HepG2 (cell line): ENCODE data around the gene SLC22A7. TPM values are rescaled to one million over a fixed set of nuclear protein-coding genes. Genes with fewer than 3 reads are reported as not detected.
A peak's percentile ranks its signal among the peaks of the same experiment; 100 is the strongest.

ENCODE experiments used
- GFI1 ChIP-seq: sonication (generic); formaldehyde crosslinking; IDR thresholded peaks from 2 replicates; pipeline ENCODE4 v1.5.0; 2020; ENCODE audit warnings: missing genetic modification reagents, mild to moderate bottlenecking, borderline replicate concordance
- ISX ChIP-seq: sonication (generic); formaldehyde crosslinking; conservative IDR thresholded peaks from 2 replicates; pipeline ENCODE4 v1.5.0; 2020; ENCODE audit warnings: missing genetic modification reagents
- KIAA2018 ChIP-seq: sonication (generic); formaldehyde crosslinking; IDR thresholded peaks from 2 replicates; pipeline ENCODE4 v1.5.0; 2020; ENCODE audit warnings: mild to moderate bottlenecking, missing genetic modification reagents, borderline replicate concordance
- NAIF1 ChIP-seq: sonication (generic); formaldehyde crosslinking; IDR thresholded peaks from 2 replicates; pipeline ENCODE4 v1.5.0; 2020; ENCODE audit warnings: mild to moderate bottlenecking, missing genetic modification reagents, borderline replicate concordance
- PATZ1 ChIP-seq: sonication (generic); formaldehyde crosslinking; IDR thresholded peaks from 2 replicates; pipeline ENCODE4 v1.4.0; 2020; ENCODE audit warnings: missing genetic modification reagents
- PHF21A ChIP-seq: sonication (generic); formaldehyde crosslinking; IDR thresholded peaks from 2 replicates; pipeline ENCODE4 v1.5.0; 2020; ENCODE audit warnings: mild to moderate bottlenecking, missing genetic modification reagents
- SOX13 ChIP-seq, 3 experiments: fragments of 450-650 bp in 1 of 3; sonication (generic) in 1 of 3; formaldehyde crosslinking in 1 of 3; IDR thresholded peaks in 2 of 3; conservative IDR thresholded peaks in 1 of 3; 2 replicates each; pipeline versions ENCODE4 v1.5.0 to v1.6.1; 2016 to 2020; ENCODE audit warnings: antibody characterized with exemption in 1 of 3, mild to moderate bottlenecking in 1 of 3, missing compliant biosample characterization in 1 of 3, missing genetic modification reagents in 1 of 3, moderate library complexity in 1 of 3
- TBX2 ChIP-seq: sonication (generic); formaldehyde crosslinking; IDR thresholded peaks from 2 replicates; pipeline ENCODE4 v1.5.0; 2020; ENCODE audit warnings: missing genetic modification reagents, mild to moderate bottlenecking, borderline replicate concordance
- ZBTB33 ChIP-seq: sonication (generic); formaldehyde crosslinking; IDR thresholded peaks from 2 replicates; pipeline ENCODE4 v1.4.0; 2020; ENCODE audit warnings: missing genetic modification reagents
- ZNF160 ChIP-seq: sonication (generic); formaldehyde crosslinking; IDR thresholded peaks from 2 replicates; pipeline ENCODE4 v1.8.0; 2022; ENCODE audit warnings: mild to moderate bottlenecking, inconsistent platforms, missing genetic modification reagents
- ZNF672 ChIP-seq: sonication (generic); formaldehyde crosslinking; IDR thresholded peaks from 2 replicates; pipeline ENCODE4 v1.8.1; 2022; ENCODE audit warnings: missing genetic modification reagents
- ZNF747 ChIP-seq: sonication (generic); formaldehyde crosslinking; IDR thresholded peaks from 2 replicates; pipeline ENCODE4 v1.8.1; 2023; ENCODE audit warnings: missing genetic modification reagents, mild to moderate bottlenecking, borderline replicate concordance
- polyA plus RNA-seq, 8 experiments: library from polyadenylated mRNA; depleted of rRNA in 3 of 8; stranded (reverse) in 7 of 8; unstranded in 1 of 8; fragments of >200 nt; fragmentation: Illumina TruSeq in 4 of 8; extraction: Trizol in 4 of 8; gene quantifications; 2 replicates each; pipeline versions ENCODE4 v1.2.1 to v1.2.3, GENCODE V29; 2011 to 2016; ENCODE audit warnings: low read depth in 4 of 8, missing spikeins in 1 of 8, mixed read lengths in 1 of 8; ENCODE audit not compliant: insufficient read depth in 1 of 8
- total RNA-seq, 5 experiments: library from RNA; depleted of rRNA; stranded (reverse); fragments of >200 nt; fragmentation: Illumina TruSeq; extraction: Trizol; gene quantifications; 2 replicates each; pipeline ENCODE4 v1.2.3, GENCODE V29; 2016; ENCODE audit warnings: low read depth in 1 of 5
- TF ChIP-seq, protein P1 (sequence below): sonication (generic); IDR thresholded peaks from 2 replicates; pipeline ENCODE4 v1.6.1; 2016; ENCODE audit warnings: low read depth, borderline replicate concordance

The SLC22A7 gene
- total and polyA plus RNA-seq, 2 of the 13 experiments (the other 11 are each of a cell fraction or from before 2014, with no cell fraction given): 5.3 to 22.6 TPM

- TF ChIP-seq PATZ1 (CRISPR knock-in tag) (0 out of 2 replicates have a peak, but pooled peaks have one; percentile 47), SOX13 (IDR thresholded peaks at IDR 0.05) (no peak), SOX13 (CRISPR knock-in tag; conservative IDR thresholded peaks at IDR 0.05 in 1 of 2, IDR thresholded peaks at IDR 0.05 in 1 of 2) (peak in 1 of 2 experiments; percentile 63; a peak in 2 of 4 replicates), PHF21A (CRISPR knock-in tag) (peak; percentile 30; the same call in 1 of the 2 replicates), NAIF1 (CRISPR knock-in tag) (no peak), ZNF747 (CRISPR knock-in tag) (no peak), ZBTB33 (no peak), ZNF160 (0 out of 2 replicates have a peak, but pooled peaks have one; percentile 62), TBX2 (CRISPR knock-in tag) (peak; percentile 50; the same call in 1 of the 2 replicates), KIAA2018 (CRISPR knock-in tag) (no peak), GFI1 (CRISPR knock-in tag) (no peak), ISX (CRISPR knock-in tag) (no peak), ZNF672 (CRISPR knock-in tag) (no peak)
- TF ChIP-seq, protein P1, sequence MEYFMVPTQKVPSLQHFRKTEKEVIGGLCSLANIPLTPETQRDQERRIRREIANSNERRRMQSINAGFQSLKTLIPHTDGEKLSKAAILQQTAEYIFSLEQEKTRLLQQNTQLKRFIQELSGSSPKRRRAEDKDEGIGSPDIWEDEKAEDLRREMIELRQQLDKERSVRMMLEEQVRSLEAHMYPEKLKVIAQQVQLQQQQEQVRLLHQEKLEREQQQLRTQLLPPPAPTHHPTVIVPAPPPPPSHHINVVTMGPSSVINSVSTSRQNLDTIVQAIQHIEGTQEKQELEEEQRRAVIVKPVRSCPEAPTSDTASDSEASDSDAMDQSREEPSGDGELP: no peak
Measured at GRCh38 chr6:43265564-43265963, 32.5 kb upstream of the SLC22A7 start (continued).
